A673 (cell line): ENCODE measurements around the gene FHIT.

ENCODE experiments used
- CTCF ChIP-seq: fragments of 300-800, 200-600 bp; sonication (generic); conservative IDR thresholded peaks from 2 replicates; pipeline ENCODE4 v1.5.1; 2017; ENCODE audit warnings: low read depth, mild to moderate bottlenecking, antibody characterized with exemption, low read length, moderate library complexity, mixed read lengths
- EZH2 ChIP-seq: fragments of 200-600 bp; sonication (generic); IDR thresholded peaks from 2 replicates; pipeline ENCODE4 v1.6.1; 2017; ENCODE audit warnings: borderline replicate concordance, low read depth, mild to moderate bottlenecking, mixed read lengths, antibody characterized with exemption, low read length; ENCODE audit not compliant: poor library complexity, severe bottlenecking

GRCh38 chr3:60551455-60552209 lies 699.6 kb downstream of the FHIT start:
- TF ChIP-seq EZH2 (no peak), CTCF (no peak)
